K562 (cell line): ENCODE data around the gene ZNF385D. TPM values are rescaled to one million over a fixed set of nuclear protein-coding genes. Genes with fewer than 3 reads are reported as not detected.

Source experiments
- ATAC-seq: fragments of 200-7000 bp; cut with Tn5 transposase; 3 replicates; pipeline ENCODE4 v1.9.1; 2020; ENCODE audit warnings: moderate library complexity
- BruUV-seq: library from RNA; stranded (reverse); fragments of 400-500 nt; replicated peaks from 2 replicates; lab custom pipeline; 2021; lab: Mats Ljungman, UMichigan
- CTCF ChIA-PET: fragments of 300-600 bp; formaldehyde crosslinking; extraction: SDS; loops from one replicate; lab custom pipeline; 2021; ENCODE audit warnings: low intra/inter-chr PET ratio; lab: Yijun Ruan, JAX
- POLR2A ChIA-PET: fragments of 300-600, 350-650 bp; sonication (Branson Sonifier 250); formaldehyde crosslinking; extraction: SDS; loops from one replicate; lab custom pipeline; 2021; ENCODE audit warnings: antibody characterized with exemption, inconsistent platforms; lab: Yijun Ruan, JAX
- DNase-seq, 4 experiments: peaks; one replicate each; pipeline versions ENCODE4 v3.0.0 to v3.0.0-alpha.2; 2011 to 2018; ENCODE audit warnings: low spot score in 3 of 4, mixed read lengths in 3 of 4; ENCODE audit errors: extremely low read depth in 1 of 4
- FAIRE-seq: peaks from 2 replicates; lab custom pipeline; 2011; peaks lifted over from hg19 to GRCh38; lab: Jason Lieb, UNC
- H2AFZ ChIP-seq: 2 replicates; pipeline ENCODE4 v1.6.0; 2011; ENCODE audit warnings: low read depth, low read length, control low read depth, inconsistent platforms
- H3K27ac ChIP-seq: fragments of 200-600 bp; 3 replicates; pipeline ENCODE4 v1.8.0; 2011; ENCODE audit warnings: low read depth, mild to moderate bottlenecking, control low read depth, inconsistent platforms, low read length, moderate library complexity, mixed read lengths; ENCODE audit errors: extremely low read depth
- H3K27me3 ChIP-seq, 2 experiments: fragments of 300-600 bp in 1 of 2; 2 replicates in 1 of 2; 3 replicates in 1 of 2; pipeline versions ENCODE4 v1.6.0 to v1.8.0; 2011; ENCODE audit warnings: inconsistent platforms in 2 of 2, low read length in 2 of 2, mild to moderate bottlenecking in 1 of 2, mixed read lengths in 1 of 2, moderate library complexity in 1 of 2; ENCODE audit not compliant: control insufficient read depth in 2 of 2, insufficient read depth in 2 of 2
- H3K36me3 ChIP-seq: fragments of 300-600 bp; 3 replicates; pipeline ENCODE4 v1.8.0; 2011; ENCODE audit warnings: mild to moderate bottlenecking, low read length, inconsistent platforms; ENCODE audit not compliant: control insufficient read depth, insufficient read depth
- H3K4me1 ChIP-seq, 2 experiments: fragments of 200-600 bp in 1 of 2; replicated peaks in 1 of 2; 2 replicates in 1 of 2; 3 replicates in 1 of 2; pipeline versions ENCODE4 v1.5.1 to v1.8.0; 2011; ENCODE audit warnings: inconsistent platforms in 2 of 2, low read length in 2 of 2, mild to moderate bottlenecking in 1 of 2, mixed read lengths in 1 of 2, moderate library complexity in 1 of 2; ENCODE audit not compliant: control insufficient read depth in 2 of 2, insufficient read depth in 2 of 2
- H3K4me2 ChIP-seq: 2 replicates; pipeline ENCODE4 v1.6.1; 2011; ENCODE audit warnings: low read length, control low read depth, inconsistent platforms, mixed read lengths; ENCODE audit not compliant: insufficient read depth
- H3K4me3 ChIP-seq: fragments of 200-600 bp; sonication (generic), shearing (Covaris generic); 2 replicates; pipeline ENCODE4 v1.5.1; 2016; ENCODE audit warnings: control low read depth, inconsistent platforms
- H3K79me2 ChIP-seq: fragments of 200-600 bp; 3 replicates; pipeline ENCODE4 v1.8.0; 2011; ENCODE audit warnings: low read length, inconsistent platforms; ENCODE audit not compliant: control insufficient read depth, insufficient read depth
- H3K9ac ChIP-seq, 2 experiments: 2 replicates each; pipeline versions ENCODE4 v1.6.0 to v1.6.1; 2011; ENCODE audit warnings: low read depth in 2 of 2, low read length in 2 of 2, control low read depth in 1 of 2, inconsistent platforms in 1 of 2, mild to moderate bottlenecking in 1 of 2, mixed read lengths in 1 of 2; ENCODE audit not compliant: insufficient read depth in 1 of 2
- H3K9me1 ChIP-seq: one replicate; pipeline ENCODE4 v1.6.0; 2011; ENCODE audit warnings: inconsistent platforms, mild to moderate bottlenecking, low read length, moderate library complexity; ENCODE audit not compliant: control insufficient read depth, insufficient read depth
- H3K9me3 ChIP-seq: replicated peaks from 2 replicates; pipeline ENCODE4 v1.5.1; 2011; ENCODE audit warnings: low read depth, low read length, inconsistent platforms; ENCODE audit not compliant: control insufficient read depth, insufficient read depth
- H4K20me1 ChIP-seq: replicated peaks from 2 replicates; pipeline ENCODE4 v1.6.1; 2011; ENCODE audit warnings: low read length, inconsistent platforms, mixed read lengths; ENCODE audit not compliant: control insufficient read depth, insufficient read depth
- CBX1 ChIP-seq: sonication (generic); IDR thresholded peaks from 2 replicates; pipeline ENCODE4 v1.6.1; 2016; ENCODE audit warnings: antibody characterized with exemption, low read depth, mild to moderate bottlenecking
- FOXP1 ChIP-seq: sonication (generic); formaldehyde crosslinking; IDR thresholded peaks from 2 replicates; pipeline ENCODE4 v1.8.0; 2022; ENCODE audit warnings: mild to moderate bottlenecking, missing genetic modification reagents
- HLTF ChIP-seq: fragments of 450-650 bp; IDR thresholded peaks from 2 replicates; pipeline ENCODE4 v1.6.1; 2016
- NCOA6 ChIP-seq: fragments of 450-650 bp; IDR thresholded peaks from 2 replicates; pipeline ENCODE4 v1.6.1; 2017; ENCODE audit warnings: mild to moderate bottlenecking
- POLR2AphosphoS2 ChIP-seq: IDR thresholded peaks from 2 replicates; pipeline ENCODE4 v1.6.1; 2012; ENCODE audit warnings: low read length, improper control_type of control experiment
- RB1 ChIP-seq: fragments of 450-650 bp; IDR thresholded peaks from 2 replicates; pipeline ENCODE4 v1.6.1; 2017; ENCODE audit warnings: low read depth, mild to moderate bottlenecking
- SP1 ChIP-seq: sonication (generic); formaldehyde crosslinking; IDR thresholded peaks from 2 replicates; pipeline ENCODE4 v1.8.1; 2022; ENCODE audit warnings: mild to moderate bottlenecking, missing genetic modification reagents
- WGBS: fragments of 100-300 bp; shearing (Covaris generic); methylation state at CpG from one replicate; pipeline ENCODE4 v1.1.6; 2016; ENCODE audit warnings: low coverage, mixed read lengths; ENCODE audit not compliant: insufficient coverage; ENCODE audit errors: missing lambda C conversion rate; 5-methylcytosine and 5-hydroxymethylcytosine counted together
- in situ Hi-C: fragments of 300-500 bp; cut with MboI; formaldehyde crosslinking; loops from 4 replicates; pipeline ENCODE4 v1.15.0; 2018; ENCODE audit warnings: inconsistent platforms, mixed read lengths
- intact Hi-C: fragments of 100-400 bp; cut with micrococcal nuclease; formaldehyde crosslinking; loops from 2 replicates; pipeline ENCODE4 v1.14.2; 2022
- polyA plus RNA-seq, 8 experiments: library from polyadenylated mRNA; depleted of rRNA in 4 of 8; stranded (reverse) in 5 of 8; unstranded in 3 of 8; fragments of >200 nt; fragmentation: Nextera tagmentation in 2 of 8; fragmentation: Illumina TruSeq in 1 of 8; extraction: Ambion mirVana in 2 of 8; extraction: Trizol in 1 of 8; gene quantifications; 2 replicates each; pipeline versions ENCODE4 v1.2.1 to v1.2.3, GENCODE V29; 2011 to 2014; ENCODE audit warnings: inconsistent platforms in 1 of 8, missing spikeins in 1 of 8
- total RNA-seq, 7 experiments: library from RNA; depleted of rRNA in 6 of 7; stranded (reverse); fragments of >200 nt in 6 of 7; fragmentation: Illumina TruSeq in 2 of 7; extraction: Trizol in 2 of 7; gene quantifications; 2 replicates each; pipeline versions ENCODE4 v1.2.1 to v1.2.3, GENCODE V29; 2011 to 2021; ENCODE audit warnings: low replicate concordance in 1 of 7
- TF ChIP-seq, protein P1 (sequence below): sonication (generic); formaldehyde crosslinking; IDR thresholded peaks from 2 replicates; pipeline ENCODE4 v1.8.1; 2023; ENCODE audit warnings: mild to moderate bottlenecking, missing genetic modification reagents

Gene ZNF385D
- total and polyA plus RNA-seq, 9 of the 15 experiments (the other 6 are each of a cell fraction or from before 2014, with no cell fraction given): 0.14 to 1.7 (median 0.51) TPM

- no peaks in the 10 kb centered on the region for H3K36me3 ChIP-seq
- H3K4me1 ChIP-seq: no peaks in the 10 kb centered on the region
- no TSS peak for BruUV-seq
- intact Hi-C loops: no loop called here
- ChIA-PET POLR2A (no interaction called here), CTCF (no interaction called here)
- ATAC-seq (no peak), FAIRE-seq (no peak), DNase-seq (no peak)
- WGBS: 0% methylated on average over 1 of the region's 1 CpG
- H3K4me2 ChIP-seq: no peak overlapping the region
- in situ Hi-C loops: no loop called here
- no peak overlapping the region for H3K4me3 ChIP-seq
- H3K27me3 ChIP-seq: no peaks in the 10 kb centered on the region
- no peak overlapping the region for H3K9ac ChIP-seq
- H3K79me2 ChIP-seq: no peaks in the 10 kb centered on the region
- no peak for TF ChIP-seq POLR2AphosphoS2
- no peak for TF ChIP-seq FOXP1
- TF ChIP-seq RB1: no peak
- TF ChIP-seq, protein P1, sequence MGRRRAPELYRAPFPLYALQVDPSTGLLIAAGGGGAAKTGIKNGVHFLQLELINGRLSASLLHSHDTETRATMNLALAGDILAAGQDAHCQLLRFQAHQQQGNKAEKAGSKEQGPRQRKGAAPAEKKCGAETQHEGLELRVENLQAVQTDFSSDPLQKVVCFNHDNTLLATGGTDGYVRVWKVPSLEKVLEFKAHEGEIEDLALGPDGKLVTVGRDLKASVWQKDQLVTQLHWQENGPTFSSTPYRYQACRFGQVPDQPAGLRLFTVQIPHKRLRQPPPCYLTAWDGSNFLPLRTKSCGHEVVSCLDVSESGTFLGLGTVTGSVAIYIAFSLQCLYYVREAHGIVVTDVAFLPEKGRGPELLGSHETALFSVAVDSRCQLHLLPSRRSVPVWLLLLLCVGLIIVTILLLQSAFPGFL (CRISPR knock-in tag): no peak
- TF ChIP-seq NCOA6: no peak
- TF ChIP-seq SP1: no peak
- TF ChIP-seq CBX1: no peak
- TF ChIP-seq HLTF: no peak
- no peak overlapping the region for H2AFZ ChIP-seq
- H4K20me1 ChIP-seq: no peaks in the 10 kb centered on the region
- H3K27ac ChIP-seq: no peak overlapping the region
- H3K9me1 ChIP-seq: no peaks in the 10 kb centered on the region
- H3K9me3 ChIP-seq: no peaks in the 10 kb centered on the region
Measured at GRCh38 chr3:21729331-21729730, 21.7 kb downstream of the ZNF385D start.
